Anterior cingulate cortex (tissue), 58 donors: Measurements from ENCODE around the gene UBR1.

Experiments
- DNase-seq, 58 donors: peaks; one replicate each; lab custom pipeline; 2025; lab: John Stamatoyannopoulos, UW

UBR1 gene

GRCh38 chr15:43111354-43111753 lies 5.5 kb upstream of the UBR1 start:
- no peak for DNase-seq

GRCh38 chr15:43107751-43108150 lies 1.9 kb upstream of the UBR1 start:
- no peak for DNase-seq

GRCh38 chr15:43106486-43106829 lies 620 bp upstream of the UBR1 start:
- DNase-seq: no peak

GRCh38 chr15:43105077-43105736 lies 631 bp downstream of the UBR1 start:
- DNase-seq: peak in 14 of 58 donors; percentile 4 to 45 (median 26)

- DNase-seq: no peak
Observed at GRCh38 chr15:43104426-43104825, 1.4 kb downstream of the UBR1 start.

- DNase-seq: no peak
Observed at GRCh38 chr15:43103907-43104306, 1.9 kb downstream of the UBR1 start.

- no peak for DNase-seq
Observed at GRCh38 chr15:43102187-43102586, 3.7 kb downstream of the UBR1 start.

- DNase-seq: no peak
Observed at GRCh38 chr15:43100971-43101370, 4.9 kb downstream of the UBR1 start.

- DNase-seq: no peak
Observed at GRCh38 chr15:43099105-43099845, 6.6 kb downstream of the UBR1 start.

- DNase-seq: no peak
Observed at GRCh38 chr15:43096411-43096810, 9.4 kb downstream of the UBR1 start.

GRCh38 chr15:43095708-43096347 lies 10.0 kb downstream of the UBR1 start:
- DNase-seq: no peak

GRCh38 chr15:43095243-43095642 lies 10.6 kb downstream of the UBR1 start:
- DNase-seq: no peak

- DNase-seq: no peak
Observed at GRCh38 chr15:43094416-43095030, 11.3 kb downstream of the UBR1 start.

GRCh38 chr15:43093026-43093425 lies 12.8 kb downstream of the UBR1 start:
- DNase-seq: no peak

GRCh38 chr15:43091859-43092258 lies 14.0 kb downstream of the UBR1 start:
- DNase-seq: no peak

- DNase-seq: no peak
Observed at GRCh38 chr15:43086551-43086950, 19.3 kb downstream of the UBR1 start.

GRCh38 chr15:43085921-43086320 lies 19.9 kb downstream of the UBR1 start:
- no peak for DNase-seq

GRCh38 chr15:43082509-43082908 lies 23.3 kb downstream of the UBR1 start:
- no peak for DNase-seq

GRCh38 chr15:43081283-43081682 lies 24.6 kb downstream of the UBR1 start:
- DNase-seq: no peak

GRCh38 chr15:43071451-43071850 lies 34.4 kb downstream of the UBR1 start:
- DNase-seq: no peak

GRCh38 chr15:43070893-43071292 lies 34.9 kb downstream of the UBR1 start:
- no peak for DNase-seq
